Glomerular visceral epithelial cell (primary cell): Measurements from ENCODE around the gene AKR1E2.

Experiments used
- DNase-seq: peaks from one replicate; pipeline ENCODE4 v3.0.0-alpha.2; 2016; ENCODE audit errors: extremely low spot score

Gene AKR1E2

GRCh38 chr10:4845766-4846165 lies 19.8 kb downstream of the AKR1E2 start:
- no peak for DNase-seq

DNA sequence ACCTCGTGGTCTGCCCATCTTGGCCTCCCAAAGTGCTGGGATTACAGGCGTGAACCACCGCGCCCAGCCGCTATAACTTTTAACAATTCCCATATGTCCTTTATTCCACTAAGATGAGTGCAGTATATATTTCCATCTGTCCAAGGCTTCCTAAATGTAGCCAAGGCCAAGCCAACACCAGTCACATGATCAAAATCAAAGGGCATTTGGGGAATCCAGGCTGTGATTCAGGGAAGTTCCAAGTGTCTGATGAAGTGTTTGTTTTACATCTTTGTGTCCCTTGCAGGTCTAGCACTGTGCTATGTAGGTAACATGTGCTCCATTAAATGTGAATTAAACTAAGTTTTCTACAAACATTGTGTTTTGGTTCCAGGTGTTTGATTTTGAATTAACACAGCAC lies 20.8 kb downstream of the AKR1E2 start:
- no peak for DNase-seq

- peak; percentile 12 for DNase-seq
Measured at GRCh38 chr10:4847561-4848355, 21.8 kb downstream of the AKR1E2 start.

- DNase-seq: no peak
Measured at GRCh38 chr10:4848356-4849041, 22.5 kb downstream of the AKR1E2 start.

DNA sequence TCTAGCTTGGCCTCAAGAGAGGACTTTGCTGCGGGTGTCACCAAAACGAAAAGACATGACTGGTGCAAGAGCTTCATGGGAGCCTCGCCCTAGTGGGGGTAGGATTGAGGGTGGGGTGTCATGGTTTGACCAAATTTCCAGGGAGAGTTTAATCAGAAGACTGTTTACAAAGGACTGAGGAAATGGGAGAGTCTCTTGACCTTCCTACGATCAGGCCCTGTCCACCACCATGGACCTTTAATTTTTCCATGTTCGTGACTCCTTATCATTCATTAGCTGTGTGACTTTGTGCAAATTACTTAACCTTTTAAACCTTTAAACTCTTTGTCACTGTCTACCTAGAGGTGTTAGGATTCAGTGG lies 23.0 kb downstream of the AKR1E2 start:
- no peak for DNase-seq

DNA sequence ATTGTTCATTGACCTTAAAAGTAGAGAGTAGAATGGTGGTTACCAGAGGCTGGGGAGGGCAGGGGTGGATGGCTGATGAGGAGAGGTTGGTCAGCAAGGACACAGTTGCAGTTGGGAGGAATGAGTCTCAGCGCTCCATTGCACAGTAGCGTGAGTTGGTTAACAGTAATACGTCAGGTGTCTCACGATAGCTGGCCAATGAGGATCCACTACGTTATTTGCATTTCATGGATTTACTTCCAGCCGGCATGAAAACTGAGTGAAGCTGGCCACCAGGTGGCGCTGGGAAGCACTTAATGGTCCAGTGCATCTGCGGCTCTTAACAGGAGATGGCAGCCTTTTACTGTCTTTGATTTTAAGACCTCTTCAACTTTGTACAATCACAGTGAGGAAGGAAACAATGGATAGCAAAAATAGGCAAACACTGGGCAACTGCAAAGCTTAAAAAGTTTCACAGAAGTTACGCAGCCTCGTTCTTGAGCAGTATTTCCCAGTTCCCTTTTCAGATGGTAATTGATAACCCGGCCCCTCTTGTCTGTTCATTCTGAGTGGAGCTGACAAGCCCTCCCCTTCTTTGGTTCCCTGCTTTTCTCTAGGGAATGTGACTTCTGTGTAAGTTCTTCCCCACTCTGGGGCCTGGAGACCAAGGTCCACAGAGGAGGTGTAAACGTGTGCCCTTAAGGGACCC lies 23.7 kb downstream of the AKR1E2 start:
- DNase-seq: peak; percentile 89

GRCh38 chr10:4850397-4850796 lies 24.4 kb downstream of the AKR1E2 start:
- DNase-seq: no peak

GRCh38 chr10:4851176-4851575 lies 25.2 kb downstream of the AKR1E2 start:
- DNase-seq: no peak

GRCh38 chr10:4851846-4852245 lies 25.8 kb downstream of the AKR1E2 start:
- no peak for DNase-seq

- no peak for DNase-seq
Measured at GRCh38 chr10:4865945-4866661, 40.1 kb downstream of the AKR1E2 start.

DNA sequence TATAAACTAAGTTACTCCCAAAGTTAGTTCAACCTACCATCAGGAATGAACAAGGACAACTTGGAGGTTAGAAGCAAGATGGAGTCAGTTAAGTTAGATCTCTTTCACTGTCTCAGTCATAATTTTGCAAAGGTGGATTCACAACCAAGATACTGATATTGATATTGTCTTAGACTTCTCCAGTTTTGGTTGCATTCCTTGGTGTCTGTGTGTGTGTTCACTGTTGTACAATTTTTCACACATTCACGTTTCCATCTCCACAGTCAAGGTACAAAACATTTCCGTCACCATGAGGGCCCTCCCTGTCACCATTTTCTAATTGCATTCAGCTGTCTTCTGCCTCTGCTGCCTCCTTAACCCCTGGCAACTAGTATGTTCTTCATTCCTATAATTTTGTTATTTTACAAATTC lies 41.1 kb downstream of the AKR1E2 start:
- no peak for DNase-seq

DNA sequence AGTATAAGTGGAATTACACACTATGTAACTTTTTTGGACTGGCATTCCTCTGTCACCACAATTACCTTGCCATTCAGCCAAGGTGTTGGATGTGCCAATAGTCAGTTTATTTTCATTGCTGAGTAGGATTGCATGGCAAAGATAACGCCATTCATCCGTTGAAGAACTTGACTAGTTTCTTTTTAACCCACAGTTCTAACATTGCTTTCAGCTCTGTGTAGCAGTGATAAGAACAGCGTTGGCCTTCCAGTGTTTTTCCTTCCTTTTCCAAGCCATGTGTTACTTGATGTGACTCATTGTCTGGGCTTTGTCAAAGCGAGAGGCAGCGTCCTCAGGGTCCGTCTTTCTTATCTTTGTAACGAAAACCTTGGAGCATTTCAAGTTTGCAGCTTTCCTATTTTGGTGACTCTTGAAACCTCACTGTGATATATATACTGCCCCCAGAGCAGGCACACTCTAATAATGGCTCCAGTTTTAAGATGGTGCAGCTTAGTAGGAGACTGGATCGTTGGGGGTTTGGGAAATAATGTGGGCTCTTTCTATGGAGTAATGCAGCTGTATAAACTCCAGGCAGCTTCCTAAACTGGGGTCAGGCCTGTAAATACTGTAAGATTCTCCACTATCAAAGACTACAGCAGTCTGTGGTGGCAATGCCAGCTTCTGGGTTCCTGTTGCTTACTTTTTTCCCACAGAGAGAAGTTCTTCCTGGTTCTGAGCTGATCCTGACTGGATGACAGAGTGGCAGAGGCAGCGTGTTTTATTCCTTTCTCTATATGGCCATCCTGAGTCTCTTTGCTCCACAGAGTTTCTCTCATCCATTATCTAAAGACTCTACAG lies 41.7 kb downstream of the AKR1E2 start:
- no peak for DNase-seq

GRCh38 chr10:4868357-4868657 lies 42.3 kb downstream of the AKR1E2 start:
- no peak for DNase-seq

GRCh38 chr10:4882704-4883078 lies 56.7 kb downstream of the AKR1E2 start:
- no peak for DNase-seq

DNA sequence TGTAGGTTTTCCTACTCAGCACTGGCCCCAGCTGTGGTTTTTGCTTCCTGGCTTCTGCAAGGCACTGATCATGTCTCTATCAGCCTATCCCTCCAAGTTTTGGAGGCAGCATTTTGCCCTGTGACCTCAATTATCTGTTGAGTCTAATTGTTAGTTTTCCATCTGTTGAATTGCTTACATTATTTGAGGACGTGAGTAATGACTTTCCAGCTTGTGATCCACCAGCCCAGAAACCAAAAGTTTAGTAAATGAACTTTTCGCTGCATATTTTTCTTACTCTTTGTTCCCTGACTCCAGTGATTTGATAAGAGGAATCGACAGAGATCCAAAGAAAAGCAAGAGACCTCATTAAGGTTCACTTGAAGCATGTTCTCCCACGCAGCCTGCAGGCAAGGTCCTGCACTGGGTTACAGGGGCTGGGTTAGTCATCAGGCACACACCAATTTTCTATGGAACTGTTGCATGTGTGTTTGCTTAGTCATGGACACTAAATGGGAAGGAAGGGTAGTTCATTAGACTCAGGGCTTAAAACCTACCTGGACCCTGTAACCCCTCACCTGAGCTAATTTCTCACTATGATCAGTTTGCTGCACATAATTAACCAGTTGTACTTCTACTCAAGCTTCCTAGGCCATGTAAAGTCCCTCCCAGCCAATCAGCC lies 57.2 kb downstream of the AKR1E2 start:
- DNase-seq: no peak

- DNase-seq: no peak
Measured at GRCh38 chr10:4885162-4885561, 59.2 kb downstream of the AKR1E2 start.

DNA sequence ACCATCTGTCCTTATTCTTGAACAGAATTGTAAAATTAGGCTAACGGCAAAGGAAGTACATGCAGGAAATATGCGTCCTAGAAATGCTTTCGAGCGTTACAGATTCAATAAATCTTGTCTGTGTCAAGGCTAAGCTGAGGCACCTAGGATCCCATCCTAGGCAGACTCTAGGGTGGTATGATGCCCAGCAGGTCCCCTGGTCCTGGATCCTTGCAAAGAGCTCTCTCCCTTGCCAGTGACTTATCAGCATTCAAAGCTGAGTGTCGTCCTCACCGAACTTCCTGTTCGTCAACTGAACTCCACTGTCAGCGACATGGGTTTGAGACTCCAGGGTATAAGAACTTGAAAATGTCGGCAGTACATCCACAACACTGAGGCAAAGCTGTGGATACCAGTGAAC lies 61.5 kb downstream of the AKR1E2 start:
- no peak for DNase-seq

GRCh38 chr10:4888236-4888635 lies 62.2 kb downstream of the AKR1E2 start:
- no peak for DNase-seq

- DNase-seq: no peak
Measured at GRCh38 chr10:4889959-4890358, 64.0 kb downstream of the AKR1E2 start.

DNA sequence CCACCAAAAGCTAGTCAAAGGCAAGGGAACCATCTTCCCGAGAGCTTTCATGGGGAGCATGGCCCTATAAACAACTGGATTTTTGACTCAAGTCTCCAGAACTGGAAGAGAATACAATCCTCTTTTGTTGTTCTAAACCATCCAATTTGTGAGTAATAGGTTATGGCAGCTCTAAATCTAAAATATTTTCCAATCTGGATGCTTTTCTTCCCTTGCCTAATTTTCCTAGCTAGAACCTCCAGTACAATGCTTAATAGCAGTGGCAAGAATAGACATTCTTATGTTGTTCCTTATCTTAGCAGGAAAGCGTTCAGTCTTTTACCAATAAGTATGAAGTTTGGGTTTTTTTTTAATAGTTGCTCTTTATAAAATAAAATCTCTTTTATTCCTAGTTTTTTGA lies 66.7 kb downstream of the AKR1E2 start:
- no peak for DNase-seq

DNA sequence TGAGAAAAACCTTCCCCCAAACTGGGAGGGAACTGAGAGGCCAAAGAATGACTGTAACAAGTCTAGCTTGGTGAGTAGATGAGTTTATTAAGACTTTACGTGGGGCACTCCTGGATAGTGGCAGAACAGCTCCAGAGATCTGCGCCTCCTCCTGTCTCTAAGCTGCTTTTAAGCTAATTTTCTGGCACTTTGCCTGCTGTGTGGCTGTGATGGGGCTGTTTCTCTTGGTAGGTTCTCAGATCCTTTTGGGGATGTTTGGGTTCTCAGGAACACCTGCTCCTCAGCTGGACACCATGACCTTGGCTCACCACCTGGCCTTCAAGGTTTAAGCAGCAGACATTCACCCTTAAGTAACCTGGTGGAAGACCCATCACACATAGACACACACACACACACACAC lies 68.3 kb downstream of the AKR1E2 start:
- no peak for DNase-seq
